ENCODE data around the gene ACSL1. TPM values are rescaled to one million over a fixed set of nuclear protein-coding genes. Genes with fewer than 3 reads are reported as not detected.

ACSL1 gene
- total and polyA plus RNA-seq, 2 donors (not counting 3 experiments of a cell fraction or from before 2014, with no cell fraction given), result 7.3 to 17.7 TPM

DNA sequence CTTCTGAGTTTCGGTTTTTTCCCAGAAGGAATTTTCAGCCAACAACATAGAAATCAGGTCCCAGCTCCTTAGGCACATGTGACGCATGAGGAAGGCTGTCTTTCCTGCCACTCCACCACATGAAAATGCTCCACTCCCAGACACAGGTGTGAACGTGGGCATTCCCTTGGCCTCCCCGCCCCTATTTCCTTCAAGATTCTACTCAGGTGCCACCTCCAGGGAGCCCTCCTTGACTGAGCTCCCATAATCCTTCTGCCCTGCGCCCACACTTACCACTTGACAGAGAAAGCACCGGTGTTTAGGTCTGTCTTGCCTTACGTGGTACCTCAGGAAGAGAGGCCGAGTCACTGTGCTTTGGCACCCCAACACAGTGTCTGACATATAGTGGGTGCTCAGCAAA lies 47.4 kb downstream of the ACSL1 start:
- FAIRE-seq (no peak), DNase-seq (ENCODE audit: low read depth, low spot score) (no peak)
- Histone ChIP-seq H3K4me2 (ENCODE audit: insufficient read depth, low read length) (no peak overlapping the region), H3K9me1 (replicated peaks; ENCODE audit: control insufficient read depth, extremely low read depth, insufficient read depth, low read length) (no peaks in the 10 kb centered on the region), H3K9me3 (replicated peaks; ENCODE audit: control insufficient read depth, insufficient read depth, low read length) (no peaks in the 10 kb centered on the region), H2AFZ (ENCODE audit: low read depth, low read length) (no peak overlapping the region), H4K20me1 (replicated peaks; ENCODE audit: control insufficient read depth, extremely low read depth, insufficient read depth, low read length) (no peaks in the 10 kb centered on the region), H3K27ac (ENCODE audit: insufficient read depth, low read depth, low read length) (no peak overlapping the region), H3K9ac (replicated peaks; ENCODE audit: extremely low read depth, insufficient read depth, low read length) (no peak overlapping the region), H3K36me3 (ENCODE audit: control insufficient read depth in 2 of 2, extremely low read depth in 1 of 2, insufficient read depth in 2 of 2, low read length in 2 of 2) (no peaks in the 10 kb centered on the region), H3K4me1 (ENCODE audit: control insufficient read depth, extremely low read depth, insufficient read depth, low read length) (no peaks in the 10 kb centered on the region), H3K79me2 (ENCODE audit: control insufficient read depth, insufficient read depth, low read length) (no peaks in the 10 kb centered on the region), H3K27me3 (ENCODE audit: control insufficient read depth in 2 of 2, insufficient read depth in 2 of 2, low read length in 2 of 2) (no peaks in the 10 kb centered on the region), H3K4me3 (replicated peaks in 1 of 3; ENCODE audit: insufficient read depth in 1 of 3, low read depth in 1 of 3, low read length in 3 of 3) (no peak overlapping the region)
- dilution Hi-C loops (cut with MboI; ENCODE audit: extremely low pct_ligation_motif_present, low sequenced_read_pairs), result no loop called here
- TF ChIP-seq JUN (IDR thresholded peaks at IDR 0.05; ENCODE audit: borderline replicate concordance, insufficient read depth, insufficient read length, low read depth), result no peak
- TF ChIP-seq POLR2AphosphoS5 (IDR thresholded peaks at IDR 0.05; ENCODE audit: insufficient read depth, low read depth, low read length), result no peak
- TF ChIP-seq, protein P1, sequence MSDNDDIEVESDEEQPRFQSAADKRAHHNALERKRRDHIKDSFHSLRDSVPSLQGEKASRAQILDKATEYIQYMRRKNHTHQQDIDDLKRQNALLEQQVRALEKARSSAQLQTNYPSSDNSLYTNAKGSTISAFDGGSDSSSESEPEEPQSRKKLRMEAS (IDR thresholded peaks at IDR 0.05; ENCODE audit: insufficient read depth, insufficient read length), result no peak
- TF ChIP-seq EZH2 (IDR thresholded peaks at IDR 0.05; ENCODE audit: borderline replicate concordance, low read depth, low read length, severe bottlenecking), result no peak
- no peak for TF ChIP-seq POLR2A (IDR thresholded peaks at IDR 0.05; ENCODE audit: low read depth, low read length)
- intact Hi-C loops (cut with micrococcal nuclease), result no loop called here
- CTCF ChIA-PET, result no interaction called here
- BruUV-seq (replicated peaks), result no TSS peak
- POLR2A ChIA-PET, result no interaction called here

DNA sequence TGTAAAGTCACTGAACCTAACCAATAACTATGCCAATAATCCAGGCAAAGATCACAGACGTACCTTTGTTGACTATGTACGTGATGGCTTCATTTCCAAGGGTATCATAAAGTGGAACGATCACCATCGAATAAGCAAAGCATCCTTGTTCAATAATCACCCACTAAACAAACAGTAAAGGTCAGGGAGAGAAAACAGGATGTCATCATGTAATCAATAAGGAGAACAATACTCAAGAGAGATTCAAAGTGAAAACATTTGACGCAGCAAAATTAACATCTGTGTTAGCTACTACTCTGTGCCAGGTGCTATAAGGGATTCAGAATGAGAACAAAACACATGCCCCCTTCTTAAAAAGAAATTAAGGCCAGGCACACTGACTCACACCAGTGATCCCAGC lies 48.9 kb downstream of the ACSL1 start:
- no peak overlapping the region for H3K4me2 ChIP-seq (ENCODE audit: insufficient read depth, low read length)
- no peaks in the 10 kb centered on the region for H3K9me3 ChIP-seq (replicated peaks; ENCODE audit: control insufficient read depth, insufficient read depth, low read length)
- intact Hi-C loops (cut with micrococcal nuclease) (no loop called here), dilution Hi-C loops (cut with MboI; ENCODE audit: extremely low pct_ligation_motif_present, low sequenced_read_pairs) (no loop called here)
- H3K27me3 ChIP-seq (ENCODE audit: control insufficient read depth in 2 of 2, insufficient read depth in 2 of 2, low read length in 2 of 2), result no peaks in the 10 kb centered on the region
- no peak overlapping the region for H2AFZ ChIP-seq (ENCODE audit: low read depth, low read length)
- POLR2A ChIA-PET, result no interaction called here
- H3K4me3 ChIP-seq (replicated peaks in 1 of 3; ENCODE audit: insufficient read depth in 1 of 3, low read depth in 1 of 3, low read length in 3 of 3), result no peak overlapping the region
- no peak for TF ChIP-seq POLR2A (IDR thresholded peaks at IDR 0.05; ENCODE audit: low read depth, low read length)
- TF ChIP-seq, protein P2, sequence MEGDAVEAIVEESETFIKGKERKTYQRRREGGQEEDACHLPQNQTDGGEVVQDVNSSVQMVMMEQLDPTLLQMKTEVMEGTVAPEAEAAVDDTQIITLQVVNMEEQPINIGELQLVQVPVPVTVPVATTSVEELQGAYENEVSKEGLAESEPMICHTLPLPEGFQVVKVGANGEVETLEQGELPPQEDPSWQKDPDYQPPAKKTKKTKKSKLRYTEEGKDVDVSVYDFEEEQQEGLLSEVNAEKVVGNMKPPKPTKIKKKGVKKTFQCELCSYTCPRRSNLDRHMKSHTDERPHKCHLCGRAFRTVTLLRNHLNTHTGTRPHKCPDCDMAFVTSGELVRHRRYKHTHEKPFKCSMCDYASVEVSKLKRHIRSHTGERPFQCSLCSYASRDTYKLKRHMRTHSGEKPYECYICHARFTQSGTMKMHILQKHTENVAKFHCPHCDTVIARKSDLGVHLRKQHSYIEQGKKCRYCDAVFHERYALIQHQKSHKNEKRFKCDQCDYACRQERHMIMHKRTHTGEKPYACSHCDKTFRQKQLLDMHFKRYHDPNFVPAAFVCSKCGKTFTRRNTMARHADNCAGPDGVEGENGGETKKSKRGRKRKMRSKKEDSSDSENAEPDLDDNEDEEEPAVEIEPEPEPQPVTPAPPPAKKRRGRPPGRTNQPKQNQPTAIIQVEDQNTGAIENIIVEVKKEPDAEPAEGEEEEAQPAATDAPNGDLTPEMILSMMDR (IDR thresholded peaks at IDR 0.05; ENCODE audit: extremely low read depth in 1 of 2, insufficient read depth in 1 of 2, low read depth in 1 of 2, low read length in 2 of 2), result no peak
- no peak for TF ChIP-seq JUN (IDR thresholded peaks at IDR 0.05; ENCODE audit: borderline replicate concordance, insufficient read depth, insufficient read length, low read depth)
- H3K79me2 ChIP-seq (ENCODE audit: control insufficient read depth, insufficient read depth, low read length), result no peaks in the 10 kb centered on the region
- no peaks in the 10 kb centered on the region for H3K9me1 ChIP-seq (replicated peaks; ENCODE audit: control insufficient read depth, extremely low read depth, insufficient read depth, low read length)
- CTCF ChIA-PET, result no interaction called here
- BruUV-seq (replicated peaks), result no TSS peak
- no peak overlapping the region for H3K9ac ChIP-seq (replicated peaks; ENCODE audit: extremely low read depth, insufficient read depth, low read length)
- no peak overlapping the region for H3K27ac ChIP-seq (ENCODE audit: insufficient read depth, low read depth, low read length)
- DNase-seq (ENCODE audit: low read depth, low spot score), result no peak
- FAIRE-seq, result no peak
- no peaks in the 10 kb centered on the region for H4K20me1 ChIP-seq (replicated peaks; ENCODE audit: control insufficient read depth, extremely low read depth, insufficient read depth, low read length)
- peaks cover 0 to 2% of the 10 kb centered on the region in 2 experiments for H3K36me3 ChIP-seq (ENCODE audit: control insufficient read depth in 2 of 2, extremely low read depth in 1 of 2, insufficient read depth in 2 of 2, low read length in 2 of 2)
- no peaks in the 10 kb centered on the region for H3K4me1 ChIP-seq (ENCODE audit: control insufficient read depth, extremely low read depth, insufficient read depth, low read length)

Data from endothelial cell of umbilical vein (primary cell).